ENCODE measurements around the gene SLC6A6. TPM values are rescaled to one million over a fixed set of nuclear protein-coding genes. Genes with fewer than 3 reads are reported as not detected.

The SLC6A6 gene
- total RNA-seq, 1 donor from 2014 or later: 8.5 TPM

- DNase-seq (ENCODE audit: low read depth in 2 of 2): peak in 1 of 2 donors; percentile 92
Observed at GRCh38 chr3:14451844-14452739, 49.7 kb downstream of the SLC6A6 start.

DNA sequence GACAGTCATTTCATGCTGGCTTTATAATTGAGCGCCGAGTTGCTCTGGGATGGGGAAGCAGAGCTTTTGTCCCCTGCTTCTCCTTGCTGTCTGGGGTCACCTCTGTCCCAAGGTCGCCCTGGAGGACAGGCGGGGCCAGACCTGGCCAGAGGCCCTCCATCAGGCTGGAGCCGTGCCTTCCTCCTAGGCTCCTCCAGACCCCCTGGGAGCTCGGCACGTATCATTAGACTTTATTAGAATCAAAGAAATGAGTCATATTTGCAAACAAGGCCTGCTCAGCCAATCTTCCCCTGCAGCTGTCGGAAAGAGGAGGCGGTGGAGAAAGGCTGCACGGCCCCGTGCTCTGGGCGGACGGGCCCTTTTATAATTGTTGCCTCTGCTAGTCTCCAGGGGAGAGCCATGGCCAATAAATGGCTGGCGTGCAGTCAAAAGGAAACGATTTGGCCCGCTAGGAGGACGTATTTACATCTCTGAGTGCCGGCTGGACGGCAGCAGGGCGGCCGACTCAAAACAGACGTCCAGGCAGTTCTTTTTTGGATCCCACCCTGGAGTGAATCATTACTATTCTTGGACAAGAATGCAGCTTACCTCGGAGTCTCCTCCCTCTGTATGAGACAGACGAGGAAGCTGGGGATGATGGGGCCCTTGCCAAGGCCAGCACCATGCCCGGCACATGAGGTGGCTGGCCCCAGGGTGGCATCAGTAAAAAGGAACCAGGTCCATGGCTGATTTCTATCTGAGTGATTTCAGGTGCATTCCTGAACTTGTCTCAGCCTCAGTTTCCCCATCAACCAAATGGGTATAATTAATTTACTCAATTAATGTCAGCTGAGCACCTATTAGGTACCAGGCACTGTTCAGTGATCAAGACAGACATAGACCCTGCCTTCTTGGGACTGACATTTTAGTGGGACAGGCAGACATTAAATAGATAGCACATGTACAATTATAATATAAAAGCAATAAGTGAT, 50.6 kb downstream of the SLC6A6 start:
- peak; percentile 97 to 99 for DNase-seq (ENCODE audit: low read depth in 2 of 2)

- no peak for DNase-seq (ENCODE audit: low read depth in 2 of 2)
Observed at GRCh38 chr3:14453876-14454638, 51.7 kb downstream of the SLC6A6 start.

GRCh38 chr3:14454639-14455310, 52.4 kb downstream of the SLC6A6 start:
- no peak for DNase-seq (ENCODE audit: low read depth in 2 of 2)

DNA sequence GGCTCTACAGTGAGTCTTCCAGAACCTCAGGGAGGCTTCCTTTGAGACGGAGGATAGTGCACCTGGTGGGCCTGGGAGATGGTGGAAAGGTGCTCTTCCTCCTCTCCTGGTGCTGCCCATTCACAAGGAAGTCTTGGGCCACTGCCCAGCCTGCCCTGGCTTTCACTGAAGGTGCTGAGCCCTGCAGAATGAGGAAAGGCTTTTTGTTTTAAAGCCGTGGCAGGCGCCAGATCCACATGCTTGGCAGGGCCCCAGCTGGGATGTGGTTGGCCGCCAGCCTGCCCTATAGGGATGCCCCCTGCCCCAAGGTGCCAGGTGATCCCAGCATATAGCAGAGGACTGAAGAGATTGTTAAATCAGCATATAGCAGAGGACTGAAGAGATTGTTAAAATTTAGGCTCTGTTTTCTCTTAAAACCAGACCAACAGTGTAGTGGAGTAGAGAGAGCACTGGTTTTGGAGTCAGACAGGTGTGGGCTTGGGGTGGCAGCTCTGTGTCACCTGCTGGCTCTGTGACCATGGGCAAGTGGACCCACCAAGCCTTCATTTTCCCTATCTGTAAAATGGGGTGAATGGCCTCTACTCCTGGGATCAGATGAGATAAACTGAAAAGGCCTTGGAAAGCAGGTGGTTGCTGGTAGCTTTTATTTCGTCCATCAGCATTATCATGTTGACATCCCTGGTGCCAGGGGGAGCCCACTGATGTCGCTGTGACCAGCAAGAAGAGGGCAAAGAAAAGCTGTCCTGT, 53.3 kb downstream of the SLC6A6 start:
- DNase-seq (ENCODE audit: low read depth in 2 of 2): no peak

GRCh38 chr3:14456794-14457193, 54.4 kb downstream of the SLC6A6 start:
- DNase-seq (ENCODE audit: low read depth in 2 of 2): no peak

DNA sequence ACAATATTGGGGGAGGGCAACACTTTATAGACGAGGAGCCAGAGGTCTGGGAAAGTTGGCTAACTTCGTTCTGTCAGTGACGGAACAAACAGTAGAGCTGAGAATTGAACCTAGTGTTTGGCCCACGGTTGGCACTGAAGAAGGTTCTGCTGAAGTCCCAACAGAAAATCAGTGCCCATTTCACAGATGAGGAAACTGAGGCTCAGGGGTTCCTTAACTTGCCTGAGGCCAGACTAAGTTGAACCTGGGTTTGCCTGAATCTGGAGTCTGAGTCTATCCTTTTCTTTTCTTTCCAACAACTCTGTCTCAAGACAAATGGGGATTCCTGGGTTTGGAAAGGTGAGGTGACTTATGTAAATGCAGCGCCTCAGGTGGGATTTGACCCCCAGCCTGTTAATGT, 55.1 kb downstream of the SLC6A6 start:
- no peak for DNase-seq (ENCODE audit: low read depth in 2 of 2)

DNA sequence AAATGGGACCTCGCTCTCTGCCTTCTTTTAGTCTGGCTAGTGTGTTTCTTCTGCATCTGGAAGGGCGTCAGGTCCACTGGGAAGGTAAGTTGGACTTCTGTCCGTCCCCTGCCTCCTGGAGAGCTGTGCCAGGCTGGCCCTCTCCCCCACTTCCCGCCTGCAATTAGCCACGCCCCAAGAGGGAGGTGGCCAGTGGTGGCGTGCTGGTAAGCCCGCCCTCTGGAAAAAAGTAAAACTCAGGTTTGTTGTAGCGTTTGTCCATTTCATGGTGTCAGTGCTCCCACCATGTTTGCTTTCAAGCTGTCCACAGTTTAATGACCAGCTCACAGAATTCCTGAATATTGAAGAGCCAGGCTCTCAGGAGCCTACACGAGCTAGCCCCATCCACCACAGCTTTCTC, 55.6 kb downstream of the SLC6A6 start:
- peak in 1 of 2 donors; percentile 27 for DNase-seq (ENCODE audit: low read depth in 2 of 2)

- no peak for DNase-seq (ENCODE audit: low read depth in 2 of 2)
Observed at GRCh38 chr3:14458434-14459275, 56.2 kb downstream of the SLC6A6 start.

GRCh38 chr3:14459384-14459783, 57.0 kb downstream of the SLC6A6 start:
- DNase-seq (ENCODE audit: low read depth in 2 of 2): no peak

DNA sequence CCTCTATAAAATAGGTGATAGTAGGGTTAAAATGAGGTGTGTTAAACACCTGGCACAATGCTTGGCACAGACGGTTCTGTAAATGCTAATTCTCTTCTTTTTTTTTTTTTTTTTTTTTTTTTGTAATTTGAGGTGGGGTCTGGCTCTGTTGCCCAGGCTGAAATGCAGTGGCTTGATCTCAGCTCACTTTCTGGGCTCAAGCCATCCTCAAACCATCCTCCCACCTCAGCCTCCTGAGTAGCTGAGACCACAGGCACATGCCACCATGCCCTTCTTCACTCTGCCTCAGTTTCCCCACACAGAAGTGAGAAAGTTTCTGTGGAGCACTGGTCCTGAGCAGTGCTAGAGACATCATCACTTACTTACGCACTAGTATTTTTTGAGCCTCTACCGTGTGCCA, 57.4 kb downstream of the SLC6A6 start:
- no peak for DNase-seq (ENCODE audit: low read depth in 2 of 2)

DNA sequence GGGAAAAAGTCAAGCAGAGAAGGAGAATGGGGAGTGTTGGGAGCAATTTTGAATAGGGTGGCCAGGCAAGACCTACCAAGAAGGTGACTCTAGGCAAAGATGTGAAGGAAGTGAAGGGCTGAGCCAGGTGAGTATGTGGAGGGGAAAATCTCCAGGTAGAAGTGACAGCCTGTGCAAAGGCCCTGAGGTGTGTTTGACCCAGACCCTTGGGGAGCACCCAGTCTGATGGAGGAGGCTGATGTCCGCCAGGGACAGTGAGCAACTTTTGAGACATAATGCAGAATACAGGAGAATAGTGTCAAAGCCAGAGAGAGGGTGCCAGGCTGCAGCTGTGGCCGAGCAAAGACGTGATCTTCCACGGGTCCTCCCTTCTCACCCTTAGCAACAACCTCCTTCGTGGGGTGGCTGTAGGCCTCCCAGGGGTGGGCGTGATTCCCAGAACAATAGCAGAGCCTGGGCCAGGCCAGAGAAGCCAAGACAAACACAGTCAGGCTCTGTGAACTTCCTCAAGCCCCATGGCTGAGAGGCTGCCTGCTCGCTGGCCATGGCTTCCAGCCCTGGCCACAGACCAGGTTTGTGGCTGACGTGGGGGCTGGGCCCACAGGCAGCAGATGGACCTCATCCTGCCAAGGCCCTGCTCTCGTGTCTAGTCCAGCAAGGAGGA, 58.1 kb downstream of the SLC6A6 start:
- DNase-seq (ENCODE audit: low read depth in 2 of 2): peak; percentile 92 to 96

DNA sequence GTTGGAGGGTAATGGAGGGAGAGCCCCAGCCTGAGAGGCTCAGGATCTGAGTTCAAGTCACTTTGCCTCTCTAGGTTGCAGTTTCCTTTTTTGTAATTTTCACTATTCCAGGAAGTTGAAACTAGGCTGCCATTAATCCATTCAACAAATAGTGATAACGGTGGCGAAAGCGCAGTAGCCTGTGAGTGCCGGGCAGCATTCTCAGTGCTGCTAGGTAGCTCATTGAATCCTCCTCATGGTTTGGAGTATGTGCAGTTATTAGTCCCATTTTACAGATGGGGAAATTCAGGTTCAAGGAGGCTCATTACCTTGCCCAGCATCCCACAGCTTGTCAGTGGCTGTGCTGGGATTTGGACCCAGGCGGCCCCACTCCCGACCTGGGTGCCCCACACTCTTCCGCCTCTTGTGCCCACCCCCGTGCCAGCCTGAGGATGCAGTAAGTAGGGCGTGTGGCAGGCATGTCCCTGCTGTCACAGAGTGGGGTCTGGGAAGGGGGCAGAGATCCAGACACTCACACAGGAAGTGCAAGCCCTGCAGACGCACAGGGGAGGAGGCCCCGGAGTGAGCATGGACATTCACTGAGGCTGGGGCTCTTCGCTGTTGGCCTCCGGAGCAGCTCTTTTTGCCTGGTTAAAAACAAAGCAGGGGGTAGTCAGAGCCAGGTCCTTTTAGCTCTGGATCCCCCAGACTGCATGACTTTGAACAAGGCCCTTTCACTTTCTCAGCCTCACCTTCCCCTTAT, 58.8 kb downstream of the SLC6A6 start:
- no peak for DNase-seq (ENCODE audit: low read depth in 2 of 2)

GRCh38 chr3:14461748-14462324, 59.4 kb downstream of the SLC6A6 start:
- DNase-seq (ENCODE audit: low read depth in 2 of 2): peak; percentile 82 to 84

- no peak for DNase-seq (ENCODE audit: low read depth in 2 of 2)
Observed at GRCh38 chr3:14462738-14463137, 60.3 kb downstream of the SLC6A6 start.

GRCh38 chr3:14463330-14464140, 61.1 kb downstream of the SLC6A6 start:
- DNase-seq (ENCODE audit: low read depth in 2 of 2): no peak

- no peak for DNase-seq (ENCODE audit: low read depth in 2 of 2)
Observed at GRCh38 chr3:14464141-14464465, 61.7 kb downstream of the SLC6A6 start.

Data from lung microvascular endothelial cell (primary cell).